H1 (cell line): Measurements from ENCODE around the gene P2RX6. TPM values are rescaled to one million over a fixed set of nuclear protein-coding genes. Genes with fewer than 3 reads are reported as not detected.

Experiments
- CTCF ChIA-PET: fragments of 300-600 bp; sonication (Branson Sonifier 250); formaldehyde crosslinking; loops from one replicate; lab custom pipeline; 2021; ENCODE audit not compliant: partially characterized antibody; lab: Charles Lee
- POLR2A ChIA-PET: fragments of 300-600 bp; sonication (Branson Sonifier 250); formaldehyde crosslinking; loops from one replicate; lab custom pipeline; 2021; ENCODE audit warnings: inconsistent platforms; ENCODE audit not compliant: partially characterized antibody; lab: Charles Lee
- DNase-seq, 2 experiments: peaks; one replicate each; pipeline versions ENCODE4 v3.0.0 to v3.0.0-alpha.2; 2010 to 2022; ENCODE audit warnings: low spot score in 2 of 2, low read depth in 1 of 2, mixed read lengths in 1 of 2
- FAIRE-seq: peaks from 2 replicates; lab custom pipeline; 2011; peaks lifted over from hg19 to GRCh38; lab: Jason Lieb, UNC
- H2AFZ ChIP-seq: 2 replicates; pipeline ENCODE4 v1.8.1; 2012; ENCODE audit warnings: low read length, inconsistent platforms
- H2AK5ac ChIP-seq: 2 replicates; pipeline ENCODE4 v1.6.1; 2013; ENCODE audit warnings: low read depth, low read length
- H2BK120ac ChIP-seq: replicated peaks from 2 replicates; pipeline ENCODE3; 2013; ENCODE audit warnings: low read depth, low read length, inconsistent platforms
- H2BK12ac ChIP-seq: 2 replicates; pipeline ENCODE4 v1.6.1; 2013; ENCODE audit warnings: low read depth, low read length
- H2BK15ac ChIP-seq: 2 replicates; pipeline ENCODE4 v1.6.1; 2013; ENCODE audit warnings: low read length
- H2BK20ac ChIP-seq: 2 replicates; pipeline ENCODE4 v1.6.1; 2013; ENCODE audit warnings: low read length
- H2BK5ac ChIP-seq: 2 replicates; pipeline ENCODE4 v1.6.1; 2013; ENCODE audit warnings: low read depth, low read length
- H3K14ac ChIP-seq: 2 replicates; pipeline ENCODE4 v1.6.1; 2013; ENCODE audit warnings: inconsistent platforms; ENCODE audit not compliant: insufficient read length
- H3K18ac ChIP-seq: 2 replicates; pipeline ENCODE4 v1.6.1; 2013; ENCODE audit warnings: low read length; ENCODE audit errors: extremely low read depth
- H3K23ac ChIP-seq: 2 replicates; pipeline ENCODE4 v1.6.1; 2013; ENCODE audit warnings: inconsistent platforms; ENCODE audit not compliant: insufficient read length
- H3K23me2 ChIP-seq: 2 replicates; pipeline ENCODE4 v1.6.1; 2013; ENCODE audit warnings: low read depth, low read length
- H3K27ac ChIP-seq: 2 replicates; pipeline ENCODE4 v1.6.1; 2011; ENCODE audit warnings: low read depth, low read length, inconsistent platforms
- H3K27me3 ChIP-seq, 4 experiments: replicated peaks in 1 of 4; 1 replicate in 1 of 4; 2 replicates in 3 of 4; pipeline versions ENCODE4 v1.6.1 to v1.8.1; 2011 to 2013; ENCODE audit warnings: low read length in 3 of 4, mild to moderate bottlenecking in 3 of 4, inconsistent platforms in 2 of 4, mixed read lengths in 2 of 4, moderate library complexity in 1 of 4; ENCODE audit not compliant: control insufficient read depth in 3 of 4, insufficient read depth in 3 of 4; ENCODE audit errors: extremely low read depth in 1 of 4
- H3K36me3 ChIP-seq, 4 experiments: 2 replicates each; pipeline versions ENCODE4 v1.6.1 to v1.8.1; 2011 to 2013; ENCODE audit warnings: mild to moderate bottlenecking in 4 of 4, low read length in 3 of 4, moderate library complexity in 2 of 4, control low read depth in 1 of 4, inconsistent platforms in 1 of 4; ENCODE audit not compliant: insufficient read depth in 4 of 4, control insufficient read depth in 2 of 4
- H3K4ac ChIP-seq: replicated peaks from 2 replicates; pipeline ENCODE3; 2013; ENCODE audit warnings: low read length, low read depth, mixed read lengths, inconsistent platforms; ENCODE audit not compliant: insufficient read length
- H3K4me1 ChIP-seq, 4 experiments: replicated peaks in 1 of 4; 1 replicate in 1 of 4; 2 replicates in 3 of 4; pipeline versions ENCODE4 v1.6.1 to v1.8.1; 2011 to 2013; ENCODE audit warnings: low read length in 3 of 4, inconsistent platforms in 2 of 4, mixed read lengths in 1 of 4; ENCODE audit not compliant: insufficient read depth in 4 of 4, control insufficient read depth in 3 of 4
- H3K4me2 ChIP-seq, 2 experiments: 2 replicates each; pipeline versions ENCODE4 v1.6.1 to v1.8.1; 2011 to 2013; ENCODE audit warnings: low read depth in 2 of 2, low read length in 2 of 2, control low read depth in 1 of 2, inconsistent platforms in 1 of 2, mild to moderate bottlenecking in 1 of 2; ENCODE audit not compliant: insufficient read depth in 1 of 2
- H3K4me3 ChIP-seq, 4 experiments: fragments of 200-600, 300-600 bp in 1 of 4; sonication (generic), shearing (Covaris generic), sonication (Bioruptor Twin) in 1 of 4; 2 replicates each; pipeline versions ENCODE4 v1.5.1 to v1.8.1; 2011 to 2016; ENCODE audit warnings: low read length in 4 of 4, low read depth in 3 of 4, control low read depth in 2 of 4, inconsistent platforms in 2 of 4, mild to moderate bottlenecking in 2 of 4, mixed read lengths in 1 of 4, moderate library complexity in 1 of 4; ENCODE audit not compliant: insufficient read depth in 2 of 4; ENCODE audit errors: extremely low read depth in 1 of 4
- H3K56ac ChIP-seq: replicated peaks from 2 replicates; pipeline ENCODE3; 2013; ENCODE audit warnings: low read depth, mild to moderate bottlenecking, mixed read lengths, low read length, inconsistent platforms; ENCODE audit not compliant: insufficient read length
- H3K79me1 ChIP-seq: 2 replicates; pipeline ENCODE4 v1.6.1; 2013; ENCODE audit warnings: low read depth, low read length, control low read depth
- H3K79me2 ChIP-seq, 2 experiments: 2 replicates each; pipeline versions ENCODE4 v1.6.1 to v1.8.1; 2012 to 2013; ENCODE audit warnings: low read length in 2 of 2, mild to moderate bottlenecking in 2 of 2, inconsistent platforms in 1 of 2; ENCODE audit not compliant: insufficient read depth in 2 of 2, control insufficient read depth in 1 of 2
- H3K9ac ChIP-seq, 4 experiments: replicated peaks in 1 of 4; 1 replicate in 1 of 4; 2 replicates in 3 of 4; pipeline versions ENCODE4 v1.6.1 to v1.8.1; 2011 to 2013; ENCODE audit warnings: low read depth in 3 of 4, low read length in 3 of 4, control low read depth in 2 of 4, mild to moderate bottlenecking in 2 of 4, moderate library complexity in 2 of 4, inconsistent platforms in 1 of 4; ENCODE audit errors: extremely low read depth in 1 of 4
- H3K9me3 ChIP-seq, 2 experiments: 2 replicates each; pipeline versions ENCODE4 v1.6.1 to v1.8.1; 2012 to 2013; ENCODE audit warnings: mild to moderate bottlenecking in 2 of 2, moderate library complexity in 2 of 2, control low read depth in 1 of 2, inconsistent platforms in 1 of 2, low read depth in 1 of 2, low read length in 1 of 2, mixed read lengths in 1 of 2; ENCODE audit not compliant: insufficient read depth in 2 of 2
- H4K20me1 ChIP-seq, 2 experiments: replicated peaks in 1 of 2; 2 replicates each; pipeline versions ENCODE3 to v1.8.1; 2011 to 2013; ENCODE audit warnings: inconsistent platforms in 2 of 2, low read length in 2 of 2, mild to moderate bottlenecking in 1 of 2; ENCODE audit not compliant: insufficient read depth in 2 of 2, control insufficient read depth in 1 of 2
- H4K5ac ChIP-seq: 2 replicates; pipeline ENCODE4 v1.6.1; 2013; ENCODE audit warnings: low read length, low read depth, mixed read lengths, inconsistent platforms; ENCODE audit not compliant: insufficient read length
- H4K8ac ChIP-seq: 2 replicates; pipeline ENCODE4 v1.8.0; 2013; ENCODE audit warnings: mild to moderate bottlenecking, moderate library complexity, low read length, inconsistent platforms; ENCODE audit not compliant: insufficient read depth; ENCODE audit errors: extremely low read depth
- H4K91ac ChIP-seq: replicated peaks from 2 replicates; pipeline ENCODE3; 2013; ENCODE audit warnings: low read length, mixed read lengths, inconsistent platforms; ENCODE audit not compliant: insufficient read length
- BRCA1 ChIP-seq: IDR thresholded peaks from 2 replicates; pipeline ENCODE4 v1.6.1; 2012; ENCODE audit warnings: low read depth, low read length, improper control_type of control experiment
- HDAC6 ChIP-seq: IDR thresholded peaks from one replicate; pipeline ENCODE4 v1.7.1; 2012; ENCODE audit warnings: low read depth, mild to moderate bottlenecking, inconsistent platforms, low read length, moderate library complexity
- JUN ChIP-seq: IDR thresholded peaks from 2 replicates; pipeline ENCODE4 v1.6.1; 2011; ENCODE audit warnings: low read depth, mild to moderate bottlenecking, improper control_type of control experiment, low read length
- KDM5A ChIP-seq: fragments of 200-600 bp; IDR thresholded peaks from 2 replicates; pipeline ENCODE4 v1.7.1; 2012; ENCODE audit warnings: mild to moderate bottlenecking, low read length, inconsistent platforms, mixed read lengths
- MAFK ChIP-seq: IDR thresholded peaks from 2 replicates; pipeline ENCODE4 v1.6.1; 2012; ENCODE audit warnings: low read depth, mild to moderate bottlenecking, improper control_type of control experiment, low read length
- SIRT6 ChIP-seq: IDR thresholded peaks from one replicate; pipeline ENCODE4 v1.7.1; 2012; ENCODE audit warnings: low read length, inconsistent platforms
- SP1 ChIP-seq: IDR thresholded peaks from 2 replicates; pipeline ENCODE4 v1.6.1; 2011; ENCODE audit warnings: low read depth, low read length
- WGBS, 2 experiments: shearing (Covaris generic) in 1 of 2; methylation state at CpG; one replicate each; pipeline versions ENCODE4 v1.1.6 to v1.1.7; 2013 to 2015; ENCODE audit warnings: low lambda C conversion rate in 2 of 2, mixed read lengths in 2 of 2, inconsistent platforms in 1 of 2, low coverage in 1 of 2, missing lambda C conversion rate in 1 of 2; ENCODE audit not compliant: insufficient replicate concordance in 2 of 2, insufficient coverage in 1 of 2, insufficient read length in 1 of 2; ENCODE audit errors: extremely low coverage in 1 of 2, missing lambda C conversion rate in 1 of 2; 5-methylcytosine and 5-hydroxymethylcytosine counted together
- polyA plus RNA-seq, 7 experiments: library from polyadenylated mRNA; depleted of rRNA in 3 of 7; stranded (reverse) in 5 of 7; unstranded in 2 of 7; fragments of >200 nt in 5 of 7; fragments of 200-250 nt in 2 of 7; gene quantifications; 1 replicate in 5 of 7; 2 replicates in 1 of 7; 4 replicates in 1 of 7; pipeline versions ENCODE4 v1.2.1 to v1.2.3, GENCODE V29; 2011 to 2013; ENCODE audit warnings: missing spikeins in 2 of 7, mixed read lengths in 2 of 7
- total RNA-seq: library from RNA; stranded (reverse); fragmentation: NEBNext Ultra II Directional; extraction: Animal tissue kit (Norgen Biotek cat#: 25700); gene quantifications from 2 replicates; pipeline ENCODE4 v1.2.1, GENCODE V29; 2021
- TF ChIP-seq, protein P1 (sequence below): IDR thresholded peaks from 2 replicates; pipeline ENCODE4 v1.6.1; 2012; ENCODE audit warnings: low read length, inconsistent platforms

P2RX6 gene
- total and polyA plus RNA-seq, 2 of the 8 experiments (the other 6 are each of a cell fraction or from before 2014, with no cell fraction given), result 0.09 TPM; not detected in 1

GRCh38 chr22:21025266-21025665, 10.3 kb downstream of the P2RX6 start:
- DNase-seq, result no peak
- no peak overlapping the region for H3K4ac ChIP-seq
- H2BK15ac ChIP-seq, result no peak overlapping the region
- no peak overlapping the region for H2AFZ ChIP-seq
- H3K4me3 ChIP-seq, result no peak overlapping the region
- no peaks in the 10 kb centered on the region for H3K79me1 ChIP-seq
- no peaks in the 10 kb centered on the region for H4K20me1 ChIP-seq
- H3K36me3 ChIP-seq, result no peaks in the 10 kb centered on the region
- H3K79me2 ChIP-seq, result no peaks in the 10 kb centered on the region
- no peak overlapping the region for H4K8ac ChIP-seq
- H2BK12ac ChIP-seq, result no peak overlapping the region
- H4K5ac ChIP-seq, result no peak overlapping the region
- TF ChIP-seq KDM5A, result no peak
- no peak for TF ChIP-seq MAFK
- no peak for TF ChIP-seq SIRT6
- TF ChIP-seq HDAC6, result no peak
- TF ChIP-seq, protein P1, sequence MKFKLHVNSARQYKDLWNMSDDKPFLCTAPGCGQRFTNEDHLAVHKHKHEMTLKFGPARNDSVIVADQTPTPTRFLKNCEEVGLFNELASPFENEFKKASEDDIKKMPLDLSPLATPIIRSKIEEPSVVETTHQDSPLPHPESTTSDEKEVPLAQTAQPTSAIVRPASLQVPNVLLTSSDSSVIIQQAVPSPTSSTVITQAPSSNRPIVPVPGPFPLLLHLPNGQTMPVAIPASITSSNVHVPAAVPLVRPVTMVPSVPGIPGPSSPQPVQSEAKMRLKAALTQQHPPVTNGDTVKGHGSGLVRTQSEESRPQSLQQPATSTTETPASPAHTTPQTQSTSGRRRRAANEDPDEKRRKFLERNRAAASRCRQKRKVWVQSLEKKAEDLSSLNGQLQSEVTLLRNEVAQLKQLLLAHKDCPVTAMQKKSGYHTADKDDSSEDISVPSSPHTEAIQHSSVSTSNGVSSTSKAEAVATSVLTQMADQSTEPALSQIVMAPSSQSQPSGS, result no peak
- no peak for TF ChIP-seq JUN
- TF ChIP-seq SP1, result no peak
- TF ChIP-seq BRCA1, result no peak
- H3K27me3 ChIP-seq, result no peaks in the 10 kb centered on the region
- WGBS, 2 experiments, result 57% methylated on average over 7 of the region's 8 CpGs; no CpG with 5 or more reads in 1 of the 2 experiments
- no peak overlapping the region for H3K56ac ChIP-seq
- H3K23me2 ChIP-seq, result no peaks in the 10 kb centered on the region
- H2AK5ac ChIP-seq, result no peak overlapping the region
- peaks cover 0 to 2% (median 0%) of the 10 kb centered on the region in 4 experiments; a peak in 1 of 7 replicates for H3K4me1 ChIP-seq
- ChIA-PET CTCF (interaction anchor here (1.2 kb wide), 1 partner anchor 10 kb away, joined by 5 read pairs; no protein-coding TSS in a partner anchor), POLR2A (interaction anchor here (2.1 kb wide), 1 partner anchor 10 kb away, joined by 5 read pairs; the partner anchor contains the start of gene P2RX6)
- H2BK20ac ChIP-seq, result no peak overlapping the region
- no peak overlapping the region for H3K27ac ChIP-seq
- H3K14ac ChIP-seq, result no peak overlapping the region
- H4K91ac ChIP-seq, result no peak overlapping the region
- no peak for FAIRE-seq
- H3K23ac ChIP-seq, result no peak overlapping the region
- H3K18ac ChIP-seq, result no peak overlapping the region
- no peak overlapping the region for H3K4me2 ChIP-seq
- H3K9me3 ChIP-seq, result no peaks in the 10 kb centered on the region
- no peak overlapping the region; the same call in 1 of the 2 replicates for H2BK5ac ChIP-seq
- no peak overlapping the region; a peak in 1 of 7 replicates for H3K9ac ChIP-seq
- no peak overlapping the region for H2BK120ac ChIP-seq
